Neural crest cell (in vitro differentiated cells): Measurements from ENCODE around the gene EOMES. TPM values are rescaled to one million over a fixed set of nuclear protein-coding genes. Genes with fewer than 3 reads are reported as not detected.

ENCODE experiments used
- DNase-seq: peaks from one replicate; pipeline ENCODE4 v3.0.0; 2021; ENCODE audit warnings: low read depth, mixed read lengths, low spot score
- H3K27ac Mint-ChIP-seq: one replicate; pipeline ENCODE4 v1.8.0; 2021; ENCODE audit warnings: mild to moderate bottlenecking, mixed read lengths; ENCODE audit not compliant: unreplicated experiment
- H3K27me3 Mint-ChIP-seq: 2 replicates; pipeline ENCODE4 v1.8.0; 2021; ENCODE audit warnings: low read depth, mild to moderate bottlenecking, mixed read lengths
- H3K36me3 Mint-ChIP-seq: 2 replicates; pipeline ENCODE4 v1.8.0; 2021; ENCODE audit warnings: low read depth, mild to moderate bottlenecking, mixed read lengths
- H3K4me1 Mint-ChIP-seq: 2 replicates; pipeline ENCODE4 v1.8.0; 2021; ENCODE audit warnings: mixed read lengths
- H3K4me3 Mint-ChIP-seq: one replicate; pipeline ENCODE4 v1.8.0; 2021; ENCODE audit warnings: mild to moderate bottlenecking, mixed read lengths
- H3K9me3 Mint-ChIP-seq: 2 replicates; pipeline ENCODE4 v1.8.0; 2021; ENCODE audit warnings: mixed read lengths
- total RNA-seq: library from RNA; stranded (reverse); gene quantifications from 2 replicates; pipeline ENCODE4 v1.2.1, GENCODE V29; 2021
- TF ChIP-seq, protein P1 (sequence below): fragments of 200-600 bp; sonication (generic); conservative IDR thresholded peaks from 2 replicates; pipeline ENCODE4 v1.5.0; 2021; ENCODE audit warnings: antibody characterized with exemption, mild to moderate bottlenecking

The EOMES gene
- total RNA-seq, 1 donor from 2014 or later = not detected

DNA sequence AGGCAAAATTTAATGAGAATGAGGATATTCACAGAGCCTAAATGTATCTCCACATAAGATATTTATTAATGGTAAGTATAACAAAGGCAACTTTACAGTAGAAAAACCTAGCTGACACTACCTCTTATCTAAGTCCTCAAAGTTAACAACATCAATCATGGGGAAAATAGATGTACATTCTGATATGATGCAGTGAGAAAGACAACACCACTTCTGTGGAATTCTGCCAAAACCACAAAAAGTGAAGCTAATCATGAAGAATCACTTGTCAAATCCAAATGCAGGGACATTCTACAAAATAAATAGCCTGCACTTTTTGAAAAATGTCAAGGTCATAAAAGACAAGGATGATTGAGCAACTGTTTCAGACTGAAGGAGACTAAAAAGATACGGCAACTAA, 27.5 kb upstream of the EOMES start:
- Mint-ChIP-seq H3K9me3 (peaks cover 3% of the 10 kb centered on the region), H3K4me1 (no peaks in the 10 kb centered on the region), H3K27me3 (no peaks in the 10 kb centered on the region), H3K36me3 (no peaks in the 10 kb centered on the region), H3K4me3 (no peak overlapping the region), H3K27ac (no peak overlapping the region)
- no peak for DNase-seq
- TF ChIP-seq, protein P1, sequence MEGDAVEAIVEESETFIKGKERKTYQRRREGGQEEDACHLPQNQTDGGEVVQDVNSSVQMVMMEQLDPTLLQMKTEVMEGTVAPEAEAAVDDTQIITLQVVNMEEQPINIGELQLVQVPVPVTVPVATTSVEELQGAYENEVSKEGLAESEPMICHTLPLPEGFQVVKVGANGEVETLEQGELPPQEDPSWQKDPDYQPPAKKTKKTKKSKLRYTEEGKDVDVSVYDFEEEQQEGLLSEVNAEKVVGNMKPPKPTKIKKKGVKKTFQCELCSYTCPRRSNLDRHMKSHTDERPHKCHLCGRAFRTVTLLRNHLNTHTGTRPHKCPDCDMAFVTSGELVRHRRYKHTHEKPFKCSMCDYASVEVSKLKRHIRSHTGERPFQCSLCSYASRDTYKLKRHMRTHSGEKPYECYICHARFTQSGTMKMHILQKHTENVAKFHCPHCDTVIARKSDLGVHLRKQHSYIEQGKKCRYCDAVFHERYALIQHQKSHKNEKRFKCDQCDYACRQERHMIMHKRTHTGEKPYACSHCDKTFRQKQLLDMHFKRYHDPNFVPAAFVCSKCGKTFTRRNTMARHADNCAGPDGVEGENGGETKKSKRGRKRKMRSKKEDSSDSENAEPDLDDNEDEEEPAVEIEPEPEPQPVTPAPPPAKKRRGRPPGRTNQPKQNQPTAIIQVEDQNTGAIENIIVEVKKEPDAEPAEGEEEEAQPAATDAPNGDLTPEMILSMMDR = no peak

DNA sequence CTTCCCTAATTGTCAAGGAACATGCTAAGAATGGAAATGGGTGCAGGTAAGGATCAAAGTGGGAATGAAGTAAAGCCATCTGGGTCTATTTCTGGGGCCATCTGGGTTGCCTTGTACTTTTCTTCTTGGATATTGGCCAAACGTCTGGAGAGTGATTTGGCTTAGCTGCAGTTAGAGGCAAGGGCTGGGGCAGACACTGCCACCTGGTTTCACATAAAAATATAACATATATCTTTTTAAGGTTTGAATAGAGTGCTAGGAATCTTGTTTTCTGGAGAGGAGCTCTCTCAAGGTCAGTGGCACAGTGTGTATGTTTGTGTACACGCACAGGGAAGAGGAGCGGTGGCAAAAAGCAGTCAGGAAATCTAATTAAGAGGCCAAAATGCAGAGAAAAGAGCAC, 24.7 kb upstream of the EOMES start:
- Mint-ChIP-seq H3K27me3 (peaks cover 3% of the 10 kb centered on the region), H3K4me3 (no peak overlapping the region), H3K9me3 (peaks cover 7% of the 10 kb centered on the region), H3K36me3 (no peaks in the 10 kb centered on the region), H3K4me1 (no peaks in the 10 kb centered on the region), H3K27ac (no peak overlapping the region)
- no peak for DNase-seq
- TF ChIP-seq, protein P1 = no peak

DNA sequence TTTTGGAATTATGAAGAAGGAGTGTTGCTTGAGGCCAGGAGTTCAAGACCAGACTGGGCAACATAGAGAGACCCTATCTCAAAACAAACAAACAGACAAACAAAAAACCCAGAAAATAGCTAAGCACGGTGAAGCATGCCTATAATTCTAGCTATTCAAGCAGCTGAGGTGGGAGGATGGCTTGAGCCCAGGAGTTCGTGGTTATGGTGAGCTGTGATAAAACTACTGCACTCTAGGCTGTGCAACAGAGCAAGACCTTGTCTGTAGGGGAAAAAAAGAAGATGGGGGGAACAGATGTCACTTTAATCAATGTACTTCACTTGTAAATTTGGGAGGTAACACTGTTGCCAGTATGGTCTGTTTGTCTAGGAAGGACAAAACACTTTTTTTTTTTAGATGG, 18.7 kb upstream of the EOMES start:
- Mint-ChIP-seq H3K36me3 (no peaks in the 10 kb centered on the region), H3K27ac (peak overlapping the region; percentile 29), H3K9me3 (peaks cover 5% of the 10 kb centered on the region), H3K4me3 (no peak overlapping the region), H3K27me3 (peaks cover 11% of the 10 kb centered on the region), H3K4me1 (no peaks in the 10 kb centered on the region)
- TF ChIP-seq, protein P1 = no peak
- no peak for DNase-seq

DNA sequence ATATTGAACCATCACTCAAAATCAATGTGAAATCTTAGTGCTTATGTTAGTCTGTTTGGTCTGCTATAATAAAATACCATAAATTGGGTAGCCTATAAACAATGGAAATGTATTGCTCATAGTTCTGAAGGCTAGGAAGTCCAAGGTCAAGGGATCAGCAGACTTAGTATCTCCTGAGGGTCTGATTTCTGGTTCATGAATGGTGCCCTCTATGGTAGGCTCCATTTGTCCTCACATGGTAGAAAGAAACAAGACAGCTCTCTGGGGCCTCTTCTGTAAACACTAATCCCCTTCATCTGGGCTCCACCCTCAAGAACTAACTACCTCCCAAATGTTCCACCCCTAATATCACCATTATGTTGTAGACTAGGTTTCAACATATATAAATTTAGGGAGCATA, 15.0 kb upstream of the EOMES start:
- Mint-ChIP-seq H3K27me3 (peaks cover 40% of the 10 kb centered on the region), H3K4me1 (no peaks in the 10 kb centered on the region), H3K9me3 (no peaks in the 10 kb centered on the region), H3K27ac (no peak overlapping the region), H3K4me3 (no peak overlapping the region), H3K36me3 (no peaks in the 10 kb centered on the region)
- TF ChIP-seq, protein P1 = no peak
- DNase-seq = no peak

DNA sequence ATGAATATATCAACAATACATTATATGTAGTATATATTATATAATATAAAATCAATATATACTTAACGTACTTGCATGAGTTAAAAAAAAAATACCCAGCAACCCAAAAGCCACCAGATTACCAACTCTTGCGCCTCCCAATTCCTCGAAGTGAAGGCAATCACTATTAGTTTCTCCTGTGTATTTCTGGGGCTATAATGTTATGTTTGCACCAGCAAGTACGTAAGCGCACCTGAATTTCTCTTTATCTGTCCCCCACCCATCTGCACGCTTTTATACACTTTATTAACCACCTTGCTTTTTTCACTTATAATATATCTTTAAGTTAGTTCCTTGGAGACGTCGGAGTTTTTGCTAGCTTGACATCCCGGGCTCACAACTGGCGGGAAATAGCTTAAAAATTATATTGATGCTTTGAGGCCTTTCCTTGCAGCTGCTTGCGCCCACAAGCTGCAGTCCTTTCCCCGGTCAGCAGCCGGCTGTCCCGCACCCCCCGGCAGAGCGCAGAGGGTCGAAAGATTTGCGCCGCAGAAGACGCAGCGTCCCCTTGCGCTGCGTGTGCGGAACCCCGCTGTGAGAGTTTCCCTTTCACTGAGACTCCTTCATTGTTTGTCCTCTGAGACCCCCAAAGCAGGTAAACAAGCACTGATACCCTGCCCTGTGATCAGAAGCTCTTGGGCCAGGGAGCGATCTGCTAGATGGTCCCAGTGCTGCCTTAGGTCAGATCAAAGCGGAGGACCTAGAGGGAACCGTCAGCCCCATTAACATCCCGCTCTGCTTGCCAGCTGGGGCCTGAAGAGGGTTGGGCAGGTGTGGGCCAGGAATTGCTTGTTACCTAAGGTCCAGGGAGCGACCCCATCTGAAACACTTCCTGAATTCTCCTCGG, 8.9 kb upstream of the EOMES start:
- Mint-ChIP-seq H3K27me3 (peaks cover 95% of the 10 kb centered on the region), H3K4me1 (peaks cover 25% of the 10 kb centered on the region), H3K27ac (no peak overlapping the region), H3K36me3 (no peaks in the 10 kb centered on the region), H3K4me3 (peak overlapping the region; percentile 36), H3K9me3 (no peaks in the 10 kb centered on the region)
- TF ChIP-seq, protein P1 = no peak
- no peak for DNase-seq
